ENCODE measurements around the gene ADCY2.

The ADCY2 gene

GRCh38 chr5:7644723-7645122 is 248.8 kb downstream of the ADCY2 start:
- no peak for DNase-seq
- Histone ChIP-seq H3K27me3 (ENCODE audit: control insufficient read depth in 1 of 2, insufficient read depth in 1 of 2, low read length in 2 of 2) (no peaks in the 10 kb centered on the region), H3K9me3 (ENCODE audit: control insufficient read depth, low read length) (no peaks in the 10 kb centered on the region), H3K18ac (ENCODE audit: low read depth in 1 of 2, low read length in 2 of 2) (no peak overlapping the region), H3K4ac (ENCODE audit: low read depth in 1 of 2, low read length in 2 of 2) (no peak overlapping the region), H3K4me3 (ENCODE audit: insufficient read depth in 1 of 2, low read depth in 1 of 2, low read length in 2 of 2) (no peak overlapping the region), H4K91ac (ENCODE audit: low read length) (no peak overlapping the region), H4K8ac (ENCODE audit: low read length) (no peak overlapping the region), H2AFZ (ENCODE audit: low read depth, low read length) (no peak overlapping the region), H3K4me2 (ENCODE audit: low read length, poor library complexity, severe bottlenecking) (no peak overlapping the region), H3K14ac (ENCODE audit: low read length in 2 of 2) (no peak overlapping the region), H2AK5ac (ENCODE audit: low read length, severe bottlenecking) (no peak overlapping the region), H3K9ac (ENCODE audit: low read length) (no peak overlapping the region), H2BK5ac (ENCODE audit: low read depth, low read length, poor library complexity, severe bottlenecking) (no peak overlapping the region), H3K27ac (ENCODE audit: low read length, poor library complexity, severe bottlenecking) (no peak overlapping the region), H3K4me1 (ENCODE audit: control insufficient read depth, insufficient read depth, low read depth, low read length) (no peaks in the 10 kb centered on the region), H3K36me3 (ENCODE audit: control insufficient read depth in 1 of 2, insufficient read depth in 2 of 2, low read depth in 1 of 2, low read length in 2 of 2) (no peaks in the 10 kb centered on the region), H2BK15ac (ENCODE audit: low read depth, poor library complexity, severe bottlenecking) (no peak overlapping the region), H2BK12ac (ENCODE audit: low read length in 2 of 2) (no peak overlapping the region), H3K79me1 (replicated peaks; ENCODE audit: low read length, poor library complexity, severe bottlenecking) (no peaks in the 10 kb centered on the region), H3K23ac (ENCODE audit: low read length in 2 of 2) (no peak overlapping the region), H2BK120ac (ENCODE audit: low read depth, low read length) (no peak overlapping the region)
- 93% methylated on average over 2 of the region's 3 CpGs for WGBS

DNA sequence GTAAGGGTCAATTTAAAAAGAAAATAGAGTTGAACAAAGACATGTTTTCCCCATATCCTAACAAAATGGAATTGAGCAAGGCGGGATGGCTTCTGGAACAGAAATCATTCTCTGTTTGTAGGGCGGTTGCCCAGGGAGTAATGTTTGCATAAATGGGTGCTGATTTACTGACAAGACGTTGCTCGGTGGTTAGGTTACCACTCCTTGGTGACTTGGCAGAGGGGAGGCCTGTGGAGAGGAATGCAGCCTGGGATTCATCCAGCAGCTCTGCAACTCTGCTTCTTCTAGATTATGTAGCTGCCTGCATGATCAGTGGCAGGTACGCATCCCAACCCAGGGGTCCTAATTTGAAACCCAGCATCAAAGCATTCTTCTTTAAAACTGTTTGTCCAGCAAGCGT is 254.8 kb downstream of the ADCY2 start:
- H2BK5ac ChIP-seq (ENCODE audit: low read depth, low read length, poor library complexity, severe bottlenecking), result no peak overlapping the region
- H3K79me1 ChIP-seq (replicated peaks; ENCODE audit: low read length, poor library complexity, severe bottlenecking), result no peaks in the 10 kb centered on the region
- no peak overlapping the region for H3K14ac ChIP-seq (ENCODE audit: low read length in 2 of 2)
- H2BK15ac ChIP-seq (ENCODE audit: low read depth, poor library complexity, severe bottlenecking), result no peak overlapping the region
- H3K4ac ChIP-seq (ENCODE audit: low read depth in 1 of 2, low read length in 2 of 2), result no peak overlapping the region
- no peak overlapping the region for H2BK120ac ChIP-seq (ENCODE audit: low read depth, low read length)
- WGBS, result 90% methylated on average over 6 of the region's 6 CpGs
- H3K9me3 ChIP-seq (ENCODE audit: control insufficient read depth, low read length), result no peaks in the 10 kb centered on the region
- H3K18ac ChIP-seq (ENCODE audit: low read depth in 1 of 2, low read length in 2 of 2), result no peak overlapping the region
- H3K36me3 ChIP-seq (ENCODE audit: control insufficient read depth in 1 of 2, insufficient read depth in 2 of 2, low read depth in 1 of 2, low read length in 2 of 2), result no peaks in the 10 kb centered on the region
- no peak overlapping the region for H2AK5ac ChIP-seq (ENCODE audit: low read length, severe bottlenecking)
- H3K27ac ChIP-seq (ENCODE audit: low read length, poor library complexity, severe bottlenecking), result no peak overlapping the region
- H3K23ac ChIP-seq (ENCODE audit: low read length in 2 of 2), result no peak overlapping the region
- H3K4me1 ChIP-seq (ENCODE audit: control insufficient read depth, insufficient read depth, low read depth, low read length), result no peaks in the 10 kb centered on the region
- no peak overlapping the region for H3K4me3 ChIP-seq (ENCODE audit: insufficient read depth in 1 of 2, low read depth in 1 of 2, low read length in 2 of 2)
- DNase-seq, result no peak
- no peaks in the 10 kb centered on the region for H3K27me3 ChIP-seq (ENCODE audit: control insufficient read depth in 1 of 2, insufficient read depth in 1 of 2, low read length in 2 of 2)
- no peak overlapping the region for H4K91ac ChIP-seq (ENCODE audit: low read length)
- no peak overlapping the region for H2AFZ ChIP-seq (ENCODE audit: low read depth, low read length)
- no peak overlapping the region for H3K9ac ChIP-seq (ENCODE audit: low read length)
- no peak overlapping the region for H2BK12ac ChIP-seq (ENCODE audit: low read length in 2 of 2)
- no peak overlapping the region for H3K4me2 ChIP-seq (ENCODE audit: low read length, poor library complexity, severe bottlenecking)
- no peak overlapping the region for H4K8ac ChIP-seq (ENCODE audit: low read length)

GRCh38 chr5:7653046-7653445 is 257.1 kb downstream of the ADCY2 start:
- H3K4ac ChIP-seq (ENCODE audit: low read depth in 1 of 2, low read length in 2 of 2), result no peak overlapping the region
- no peak overlapping the region for H2BK12ac ChIP-seq (ENCODE audit: low read length in 2 of 2)
- no peak overlapping the region for H4K91ac ChIP-seq (ENCODE audit: low read length)
- no peak for DNase-seq
- no peak overlapping the region for H3K14ac ChIP-seq (ENCODE audit: low read length in 2 of 2)
- no peak overlapping the region for H3K27ac ChIP-seq (ENCODE audit: low read length, poor library complexity, severe bottlenecking)
- no peak overlapping the region for H4K8ac ChIP-seq (ENCODE audit: low read length)
- H3K4me2 ChIP-seq (ENCODE audit: low read length, poor library complexity, severe bottlenecking), result no peak overlapping the region
- H3K4me1 ChIP-seq (ENCODE audit: control insufficient read depth, insufficient read depth, low read depth, low read length), result no peaks in the 10 kb centered on the region
- no peak overlapping the region for H3K4me3 ChIP-seq (ENCODE audit: insufficient read depth in 1 of 2, low read depth in 1 of 2, low read length in 2 of 2)
- no peak overlapping the region for H2AFZ ChIP-seq (ENCODE audit: low read depth, low read length)
- WGBS, result 87% methylated on average over 3 of the region's 6 CpGs
- H2AK5ac ChIP-seq (ENCODE audit: low read length, severe bottlenecking), result no peak overlapping the region
- H3K9me3 ChIP-seq (ENCODE audit: control insufficient read depth, low read length), result no peaks in the 10 kb centered on the region
- no peak overlapping the region for H3K23ac ChIP-seq (ENCODE audit: low read length in 2 of 2)
- H2BK120ac ChIP-seq (ENCODE audit: low read depth, low read length), result no peak overlapping the region
- H3K36me3 ChIP-seq (ENCODE audit: control insufficient read depth in 1 of 2, insufficient read depth in 2 of 2, low read depth in 1 of 2, low read length in 2 of 2), result no peaks in the 10 kb centered on the region
- H3K9ac ChIP-seq (ENCODE audit: low read length), result no peak overlapping the region
- H3K27me3 ChIP-seq (ENCODE audit: control insufficient read depth in 1 of 2, insufficient read depth in 1 of 2, low read length in 2 of 2), result no peaks in the 10 kb centered on the region
- no peaks in the 10 kb centered on the region for H3K79me1 ChIP-seq (replicated peaks; ENCODE audit: low read length, poor library complexity, severe bottlenecking)
- H2BK5ac ChIP-seq (ENCODE audit: low read depth, low read length, poor library complexity, severe bottlenecking), result no peak overlapping the region
- H2BK15ac ChIP-seq (ENCODE audit: low read depth, poor library complexity, severe bottlenecking), result no peak overlapping the region
- H3K18ac ChIP-seq (ENCODE audit: low read depth in 1 of 2, low read length in 2 of 2), result no peak overlapping the region

GRCh38 chr5:7657153-7657552 is 261.2 kb downstream of the ADCY2 start:
- no peak overlapping the region for H3K4ac ChIP-seq (ENCODE audit: low read depth in 1 of 2, low read length in 2 of 2)
- H2BK5ac ChIP-seq (ENCODE audit: low read depth, low read length, poor library complexity, severe bottlenecking), result no peak overlapping the region
- no peak overlapping the region for H3K23ac ChIP-seq (ENCODE audit: low read length in 2 of 2)
- H2AFZ ChIP-seq (ENCODE audit: low read depth, low read length), result no peak overlapping the region
- H3K79me1 ChIP-seq (replicated peaks; ENCODE audit: low read length, poor library complexity, severe bottlenecking), result no peaks in the 10 kb centered on the region
- H4K8ac ChIP-seq (ENCODE audit: low read length), result no peak overlapping the region
- no peak overlapping the region for H3K18ac ChIP-seq (ENCODE audit: low read depth in 1 of 2, low read length in 2 of 2)
- no peak overlapping the region for H2BK12ac ChIP-seq (ENCODE audit: low read length in 2 of 2)
- no peaks in the 10 kb centered on the region for H3K27me3 ChIP-seq (ENCODE audit: control insufficient read depth in 1 of 2, insufficient read depth in 1 of 2, low read length in 2 of 2)
- H3K4me2 ChIP-seq (ENCODE audit: low read length, poor library complexity, severe bottlenecking), result no peak overlapping the region
- H3K36me3 ChIP-seq (ENCODE audit: control insufficient read depth in 1 of 2, insufficient read depth in 2 of 2, low read depth in 1 of 2, low read length in 2 of 2), result no peaks in the 10 kb centered on the region
- no peaks in the 10 kb centered on the region for H3K9me3 ChIP-seq (ENCODE audit: control insufficient read depth, low read length)
- no peak for DNase-seq
- no peak overlapping the region for H2BK15ac ChIP-seq (ENCODE audit: low read depth, poor library complexity, severe bottlenecking)
- WGBS, result 97% methylated on average over 2 of the region's 3 CpGs
- no peaks in the 10 kb centered on the region for H3K4me1 ChIP-seq (ENCODE audit: control insufficient read depth, insufficient read depth, low read depth, low read length)
- H4K91ac ChIP-seq (ENCODE audit: low read length), result no peak overlapping the region
- no peak overlapping the region for H3K4me3 ChIP-seq (ENCODE audit: insufficient read depth in 1 of 2, low read depth in 1 of 2, low read length in 2 of 2)
- no peak overlapping the region for H2AK5ac ChIP-seq (ENCODE audit: low read length, severe bottlenecking)
- H3K9ac ChIP-seq (ENCODE audit: low read length), result no peak overlapping the region
- H3K14ac ChIP-seq (ENCODE audit: low read length in 2 of 2), result no peak overlapping the region
- H2BK120ac ChIP-seq (ENCODE audit: low read depth, low read length), result no peak overlapping the region
- H3K27ac ChIP-seq (ENCODE audit: low read length, poor library complexity, severe bottlenecking), result no peak overlapping the region
